IMR-90 (cell line): ENCODE measurements around the gene PHOSPHO1. TPM values are rescaled to one million over a fixed set of nuclear protein-coding genes. Genes with fewer than 3 reads are reported as not detected.

Experiments used
- ATAC-seq: fragments of 200-7000 bp; cut with Tn5 transposase; 2 replicates; pipeline ENCODE4 v1.9.1; 2020; ENCODE audit warnings: low read depth, mild to moderate bottlenecking, moderate library complexity
- BruUV-seq: library from RNA; stranded (reverse); fragments of 400-500 nt; replicated peaks from 2 replicates; lab custom pipeline; 2021; lab: Mats Ljungman, UMichigan
- CTCF ChIA-PET: fragments of 300-600 bp; formaldehyde crosslinking; extraction: SDS; loops from one replicate; lab custom pipeline; 2021; ENCODE audit warnings: antibody characterized with exemption; lab: Yijun Ruan, JAX
- POLR2A ChIA-PET: fragments of 300-600 bp; sonication (Branson Sonifier 250); formaldehyde crosslinking; loops from one replicate; lab custom pipeline; 2022; ENCODE audit warnings: antibody characterized with exemption; ENCODE audit not compliant: unreplicated experiment; lab: Charles Lee
- DNase-seq: peaks from one replicate; pipeline ENCODE4 v3.0.0; 2013
- H2AFZ ChIP-seq: replicated peaks from 2 replicates; pipeline ENCODE3; 2013; ENCODE audit warnings: low read length, mild to moderate bottlenecking; ENCODE audit not compliant: poor library complexity
- H2AK5ac ChIP-seq: 2 replicates; pipeline ENCODE4 v1.6.1; 2013; ENCODE audit warnings: low read depth, low read length, inconsistent platforms
- H2AK9ac ChIP-seq: replicated peaks from 2 replicates; pipeline ENCODE3; 2013; ENCODE audit warnings: mild to moderate bottlenecking, low read depth, low read length, moderate library complexity; ENCODE audit not compliant: poor library complexity
- H2BK120ac ChIP-seq: 2 replicates; pipeline ENCODE4 v1.6.1; 2013; ENCODE audit warnings: low read depth, low read length, inconsistent platforms
- H2BK15ac ChIP-seq: 3 replicates; pipeline ENCODE4 v1.6.1; 2013; ENCODE audit warnings: low read depth, low read length, inconsistent platforms
- H2BK20ac ChIP-seq: 2 replicates; pipeline ENCODE4 v1.6.1; 2013; ENCODE audit warnings: low read depth, mild to moderate bottlenecking, inconsistent platforms, low read length, moderate library complexity
- H2BK5ac ChIP-seq: 2 replicates; pipeline ENCODE4 v1.6.1; 2013; ENCODE audit warnings: mild to moderate bottlenecking, low read depth, low read length, inconsistent platforms; ENCODE audit not compliant: poor library complexity, severe bottlenecking
- H3K14ac ChIP-seq: replicated peaks from 2 replicates; pipeline ENCODE4 v1.6.1; 2013; ENCODE audit warnings: low read depth, low read length, inconsistent platforms
- H3K18ac ChIP-seq: 2 replicates; pipeline ENCODE4 v1.6.1; 2013; ENCODE audit warnings: low read depth, low read length, control low read depth
- H3K23ac ChIP-seq: 2 replicates; pipeline ENCODE4 v1.6.1; 2013; ENCODE audit warnings: low read depth, low read length, inconsistent platforms
- H3K27ac ChIP-seq: 2 replicates; pipeline ENCODE4 v1.5.1; 2013; ENCODE audit warnings: mild to moderate bottlenecking, control low read depth, low read length; ENCODE audit not compliant: insufficient read depth
- H3K27me3 ChIP-seq: 2 replicates; pipeline ENCODE4 v1.6.1; 2013; ENCODE audit warnings: low read length; ENCODE audit not compliant: control insufficient read depth, insufficient read depth
- H3K36me3 ChIP-seq: 2 replicates; pipeline ENCODE4 v1.6.1; 2013; ENCODE audit warnings: low read length, mixed read lengths; ENCODE audit not compliant: control insufficient read depth, insufficient read depth
- H3K4ac ChIP-seq: 2 replicates; pipeline ENCODE4 v1.6.1; 2013; ENCODE audit warnings: low read depth, low read length, inconsistent platforms
- H3K4me1 ChIP-seq: 2 replicates; pipeline ENCODE4 v1.6.1; 2013; ENCODE audit warnings: low read length, mixed read lengths; ENCODE audit not compliant: control insufficient read depth, insufficient read depth
- H3K4me2 ChIP-seq: 2 replicates; pipeline ENCODE4 v1.6.1; 2013; ENCODE audit warnings: low read depth, mild to moderate bottlenecking, control low read depth, low read length, moderate library complexity
- H3K4me3 ChIP-seq: 2 replicates; pipeline ENCODE4 v1.5.1; 2013; ENCODE audit warnings: low read depth, mild to moderate bottlenecking, control low read depth, low read length, moderate library complexity; ENCODE audit not compliant: insufficient read depth
- H3K56ac ChIP-seq: 2 replicates; pipeline ENCODE4 v1.6.1; 2013; ENCODE audit warnings: low read length, inconsistent platforms; ENCODE audit not compliant: insufficient read depth; ENCODE audit errors: extremely low read depth
- H3K79me1 ChIP-seq, 2 experiments: 2 replicates each; pipeline ENCODE4 v1.6.1; 2013; ENCODE audit warnings: low read length in 2 of 2, inconsistent platforms in 1 of 2, low read depth in 1 of 2
- H3K9ac ChIP-seq: 2 replicates; pipeline ENCODE4 v1.6.1; 2013; ENCODE audit warnings: low read depth, low read length, control low read depth
- H3K9me1 ChIP-seq: 2 replicates; pipeline ENCODE4 v1.6.1; 2013; ENCODE audit warnings: low read length, inconsistent platforms; ENCODE audit not compliant: insufficient read depth
- H3K9me3 ChIP-seq: 2 replicates; pipeline ENCODE4 v1.6.1; 2013; ENCODE audit warnings: low read length; ENCODE audit not compliant: control insufficient read depth, insufficient read depth
- H4K20me1 ChIP-seq: 2 replicates; pipeline ENCODE4 v1.6.1; 2013; ENCODE audit warnings: low read length, inconsistent platforms; ENCODE audit not compliant: insufficient read depth
- H4K5ac ChIP-seq: 2 replicates; pipeline ENCODE4 v1.6.1; 2013; ENCODE audit warnings: mild to moderate bottlenecking, low read depth, low read length, control low read depth
- H4K8ac ChIP-seq, 2 experiments: 2 replicates each; pipeline ENCODE4 v1.6.1; 2013; ENCODE audit warnings: low read depth in 2 of 2, low read length in 2 of 2, control low read depth in 1 of 2, inconsistent platforms in 1 of 2
- H4K91ac ChIP-seq: 2 replicates; pipeline ENCODE4 v1.6.1; 2013; ENCODE audit warnings: low read depth, low read length, inconsistent platforms; ENCODE audit not compliant: insufficient read depth
- BHLHE40 ChIP-seq: fragments of 150-350 bp; IDR thresholded peaks from 2 replicates; pipeline ENCODE4 v1.6.1; 2016; ENCODE audit warnings: mild to moderate bottlenecking, low read depth, low read length
- CEBPB ChIP-seq: IDR thresholded peaks from 2 replicates; pipeline ENCODE4 v1.6.1; 2012; ENCODE audit warnings: low read depth, low read length, improper control_type of control experiment
- CHD1 ChIP-seq: IDR thresholded peaks from 2 replicates; pipeline ENCODE4 v1.6.1; 2012; ENCODE audit warnings: low read depth, low read length, improper control_type of control experiment
- CTCF ChIP-seq: conservative IDR thresholded peaks from 2 replicates; pipeline ENCODE4 v1.5.1; 2012; ENCODE audit warnings: mild to moderate bottlenecking, low read depth, low read length, improper control_type of control experiment
- ELK1 ChIP-seq: fragments of 150-350 bp; IDR thresholded peaks from 2 replicates; pipeline ENCODE4 v1.6.1; 2016; ENCODE audit warnings: low read depth, mild to moderate bottlenecking, low read length, moderate library complexity, borderline replicate concordance
- FOS ChIP-seq: fragments of 150-350 bp; IDR thresholded peaks from 2 replicates; pipeline ENCODE4 v1.6.1; 2016; ENCODE audit warnings: low read depth, low read length
- MAFK ChIP-seq: IDR thresholded peaks from 2 replicates; pipeline ENCODE4 v1.6.1; 2012; ENCODE audit warnings: low read depth, low read length, improper control_type of control experiment
- MAZ ChIP-seq: IDR thresholded peaks from 2 replicates; pipeline ENCODE4 v1.6.1; 2012; ENCODE audit warnings: low read depth, mild to moderate bottlenecking, low read length, improper control_type of control experiment, moderate library complexity, borderline replicate concordance
- MXI1 ChIP-seq: IDR thresholded peaks from 2 replicates; pipeline ENCODE4 v1.6.1; 2012; ENCODE audit warnings: low read depth, mild to moderate bottlenecking, low read length, moderate library complexity, borderline replicate concordance
- NFE2L2 ChIP-seq: fragments of 150-350 bp; IDR thresholded peaks from 2 replicates; pipeline ENCODE4 v1.6.1; 2016; ENCODE audit warnings: low read depth, mild to moderate bottlenecking, low read length
- POLR2A ChIP-seq: IDR thresholded peaks from 2 replicates; pipeline ENCODE4 v1.6.1; 2012; ENCODE audit warnings: mild to moderate bottlenecking, low read depth, low read length
- RAD21 ChIP-seq: IDR thresholded peaks from 2 replicates; pipeline ENCODE4 v1.6.1; 2012; ENCODE audit warnings: low read length, improper control_type of control experiment
- RCOR1 ChIP-seq: IDR thresholded peaks from 2 replicates; pipeline ENCODE4 v1.6.1; 2012; ENCODE audit warnings: mild to moderate bottlenecking, low read length, improper control_type of control experiment; ENCODE audit not compliant: insufficient replicate concordance
- RFX5 ChIP-seq: IDR thresholded peaks from 2 replicates; pipeline ENCODE4 v1.8.0; 2012; ENCODE audit warnings: low read depth, mild to moderate bottlenecking, low read length, moderate library complexity
- SMC3 ChIP-seq: fragments of 150-350 bp; IDR thresholded peaks from 2 replicates; pipeline ENCODE4 v1.6.1; 2016; ENCODE audit warnings: low read depth, mild to moderate bottlenecking, antibody characterized with exemption, low read length, moderate library complexity
- USF2 ChIP-seq: fragments of 150-350 bp; IDR thresholded peaks from 2 replicates; pipeline ENCODE4 v1.6.1; 2017; ENCODE audit warnings: mild to moderate bottlenecking, antibody characterized with exemption, low read length, low read depth
- WGBS, 2 experiments: methylation state at CpG; one replicate each; pipeline versions ENCODE4 v1.1.5 to v1.1.7; 2013; ENCODE audit warnings: missing lambda C conversion rate in 2 of 2; ENCODE audit not compliant: insufficient read length in 1 of 2; ENCODE audit errors: extremely low coverage in 2 of 2; 5-methylcytosine and 5-hydroxymethylcytosine counted together
- dilution Hi-C: fragments of 300-500 bp; cut with HindIII; formaldehyde crosslinking; loops from one replicate; pipeline ENCODE4 v1.14.3; 2018; ENCODE audit warnings: low sequenced_read_pairs; ENCODE audit not compliant: unreplicated experiment
- in situ Hi-C: fragments of 300-500 bp; cut with MboI; formaldehyde crosslinking; loops from 3 replicates; pipeline ENCODE4 v1.14.3; 2019; ENCODE audit warnings: low sequenced_read_pairs, inconsistent platforms, mixed read lengths
- intact Hi-C: fragments of 100-400 bp; cut with micrococcal nuclease; formaldehyde crosslinking; loops from 2 replicates; pipeline ENCODE4 v1.10.0; 2022
- polyA plus RNA-seq, 3 experiments: library from polyadenylated mRNA; depleted of rRNA; stranded (reverse); fragments of >200 nt; gene quantifications; 2 replicates each; pipeline ENCODE4 v1.2.3, GENCODE V29; 2012; ENCODE audit warnings: low replicate concordance in 1 of 3
- total RNA-seq: library from RNA; depleted of rRNA; stranded (reverse); fragments of >200 nt; gene quantifications from 2 replicates; pipeline ENCODE4 v1.2.3, GENCODE V29; 2012

Gene PHOSPHO1
- total and polyA plus RNA-seq, 2 of the 4 experiments (the other 2 are of a cell fraction): under 0.01 to 0.48 TPM

- Histone ChIP-seq H2AK5ac (no peak overlapping the region), H4K5ac (no peak overlapping the region), H2BK15ac (no peak overlapping the region), H3K23ac (no peak overlapping the region), H3K4me3 (no peak overlapping the region), H3K27ac (no peak overlapping the region), H3K4me2 (no peak overlapping the region), H3K27me3 (peaks cover 3% of the 10 kb centered on the region; the same call in 1 of the 2 replicates), H3K14ac (no peak overlapping the region), H4K91ac (no peak overlapping the region), H3K9me3 (no peaks in the 10 kb centered on the region), H2AK9ac (no peak overlapping the region), H3K4me1 (no peaks in the 10 kb centered on the region), H4K20me1 (no peaks in the 10 kb centered on the region), H2BK5ac (no peak overlapping the region), H3K36me3 (no peaks in the 10 kb centered on the region), H3K9me1 (no peaks in the 10 kb centered on the region), H3K56ac (no peak overlapping the region), H4K8ac (no peak overlapping the region), H2BK20ac (no peak overlapping the region), H2AFZ (no peak overlapping the region), H2BK120ac (no peak overlapping the region), H3K18ac (no peak overlapping the region), H3K9ac (no peak overlapping the region), H3K4ac (no peak overlapping the region), H3K79me1 (no peaks in the 10 kb centered on the region)
- WGBS, 2 experiments: 81% methylated on average over 4 of the region's 13 CpGs; no CpG with 5 or more reads in 1 of the 2 experiments
- no peak for ATAC-seq
- ChIA-PET CTCF (no interaction called here), POLR2A (interaction anchor here (1.0 kb wide), 1 partner anchor 8 kb away, joined by 4 read pairs; no protein-coding TSS in a partner anchor)
- no TSS peak for BruUV-seq
- TF ChIP-seq RFX5 (no peak), CEBPB (no peak), MAFK (no peak), NFE2L2 (no peak), MXI1 (no peak), CHD1 (no peak), ELK1 (no peak), CTCF (no peak), RAD21 (no peak), BHLHE40 (no peak), USF2 (no peak), MAZ (no peak), POLR2A (no peak), FOS (no peak), SMC3 (no peak), RCOR1 (no peak)
- in situ Hi-C loops: no loop called here
- dilution Hi-C loops: no loop called here
- no peak for DNase-seq
- intact Hi-C loops: no loop called here
Measured at GRCh38 chr17:49200423-49201083, 30.0 kb downstream of the PHOSPHO1 start.
